Skin epidermis (tissue), 12 donors: ENCODE results near the gene MOGAT3.

ENCODE experiments used
- H3K27ac ChIP-seq, 21 experiments: fragments of 200-600 bp; sonication (generic) in 11 of 21; one replicate each; pipeline ENCODE4 v1.5.0; 2020; ENCODE audit warnings: mild to moderate bottlenecking in 3 of 21, inconsistent platforms in 2 of 21, moderate library complexity in 2 of 21
- H3K4me3 ChIP-seq, 7 experiments: fragments of 200-600 bp; sonication (generic) in 2 of 7; one replicate each; pipeline ENCODE4 v1.5.0; 2020; ENCODE audit warnings: inconsistent platforms in 2 of 7, mild to moderate bottlenecking in 2 of 7, moderate library complexity in 1 of 7

The MOGAT3 gene

DNA sequence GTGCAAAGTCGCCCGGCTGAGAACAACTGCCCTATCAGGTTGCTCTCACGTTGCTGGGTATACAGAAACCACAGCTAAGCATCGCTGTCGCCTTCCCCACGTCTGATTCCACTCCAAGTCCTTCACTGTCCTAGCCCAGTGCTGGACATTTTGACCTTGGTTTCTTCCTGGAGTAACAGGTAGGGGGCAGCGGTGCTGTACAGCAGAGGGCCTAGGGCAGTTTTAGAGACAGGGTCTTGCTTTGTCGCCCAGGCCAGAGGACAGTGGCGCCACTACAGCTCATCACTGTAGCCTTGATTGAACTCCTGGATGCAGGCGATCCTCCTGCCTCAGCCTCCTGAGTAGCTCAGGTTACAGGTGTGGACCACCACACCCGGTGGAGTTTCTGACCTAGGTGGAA is 34.2 kb upstream of the MOGAT3 start:
- Histone ChIP-seq H3K4me3 (no peak overlapping the region), H3K27ac (no peak overlapping the region)

- H3K4me3 ChIP-seq = no peak overlapping the region
- H3K27ac ChIP-seq = no peak overlapping the region
These were observed 33.8 kb upstream of the MOGAT3 start for GRCh38 chr7:101234636-101235035.

- H3K4me3 ChIP-seq = no peak overlapping the region
These were observed 33.2 kb upstream of the MOGAT3 start for GRCh38 chr7:101233907-101234547.

DNA sequence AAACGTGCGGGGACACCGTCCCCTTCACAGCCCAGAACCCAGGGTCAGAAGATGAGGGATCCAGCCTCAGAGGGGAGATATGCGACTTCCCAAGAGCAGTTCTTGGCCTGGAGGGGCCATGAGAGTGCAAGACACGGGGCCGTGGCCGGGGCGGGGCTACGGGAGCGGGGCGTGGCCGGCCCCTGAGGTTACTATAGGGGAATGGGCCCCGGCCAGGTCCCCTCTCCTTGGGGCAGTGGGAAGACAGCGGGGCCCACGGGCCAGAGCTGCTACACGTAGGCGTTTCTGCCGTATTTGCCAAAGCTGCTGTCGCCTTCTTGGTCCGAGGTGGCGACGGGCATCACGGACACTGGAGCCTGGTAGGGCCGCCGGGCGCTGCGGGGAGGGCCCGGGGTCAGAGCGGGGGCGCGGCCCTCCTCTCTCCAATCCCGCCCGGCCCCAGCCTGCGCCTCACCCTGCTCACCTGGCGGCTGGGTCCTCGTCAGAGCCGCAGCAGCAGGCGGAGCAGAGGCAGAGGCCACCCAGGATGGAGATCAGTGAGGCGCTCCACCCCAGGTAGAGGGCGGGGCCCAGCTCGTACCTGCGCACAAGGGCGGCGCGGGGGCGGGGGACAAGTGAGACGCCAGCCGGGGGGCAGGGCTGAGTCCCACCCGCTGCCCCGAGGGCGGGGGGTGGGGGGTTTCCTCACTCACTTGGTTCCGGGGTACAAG is 31.5 kb upstream of the MOGAT3 start:
- Histone ChIP-seq H3K4me3 (peak overlapping the region; percentile 11 to 40 (median 29)), H3K27ac (peak overlapping the region in 15 of 21 experiments; percentile 36 to 77 (median 56))

More at GRCh38 chr7:101233907-101234547, 33.2 kb upstream of the MOGAT3 start:
- no peak overlapping the region for H3K27ac ChIP-seq

- peak overlapping the region in 6 of 21 experiments; percentile 42 to 77 (median 64) for H3K27ac ChIP-seq
- H3K4me3 ChIP-seq = peak overlapping the region in 1 of 7 experiments; percentile 38
These were observed 30.8 kb upstream of the MOGAT3 start for GRCh38 chr7:101231644-101232043.

DNA sequence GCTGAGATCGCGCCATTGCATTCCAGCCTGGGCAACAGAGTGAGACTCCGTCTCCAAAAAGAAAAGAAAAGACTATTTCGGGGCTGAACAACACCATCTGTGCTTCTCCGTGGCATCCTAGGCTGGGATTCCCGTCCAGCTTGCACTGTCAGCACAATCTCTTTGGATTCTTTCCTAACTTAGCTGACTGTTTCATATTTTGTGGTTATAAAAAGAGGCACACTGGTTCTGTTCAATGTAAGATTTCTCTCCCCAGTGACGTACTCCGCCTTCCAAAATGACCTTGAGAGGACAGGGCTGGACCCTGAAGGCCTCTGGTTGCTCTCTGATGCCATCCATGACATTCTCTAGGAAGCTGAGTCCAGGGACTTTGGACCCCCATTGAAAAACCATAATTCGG is 25.9 kb upstream of the MOGAT3 start:
- Histone ChIP-seq H3K27ac (peak overlapping the region in 14 of 21 experiments; percentile 12 to 68 (median 46)), H3K4me3 (no peak overlapping the region)

DNA sequence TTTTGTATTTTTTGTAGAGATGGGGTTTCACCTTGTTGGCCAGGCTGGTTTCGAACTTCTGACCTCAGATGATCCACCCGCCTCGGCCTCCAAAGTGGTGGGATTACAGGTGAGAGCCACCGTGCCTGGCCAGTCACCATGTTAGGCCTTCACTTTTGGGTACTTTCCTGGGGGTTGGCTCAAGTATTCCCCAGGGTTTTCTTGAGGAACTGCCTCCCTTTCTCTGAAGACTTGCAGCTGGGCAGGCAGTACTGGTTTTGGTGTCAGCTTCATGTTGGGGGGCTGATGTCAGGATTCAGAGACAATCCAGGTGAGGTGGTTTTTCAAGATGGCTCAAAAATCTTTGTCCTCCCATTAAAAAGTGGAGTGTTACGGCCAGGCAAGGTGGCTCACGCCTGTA is 24.8 kb upstream of the MOGAT3 start:
- H3K4me3 ChIP-seq = no peak overlapping the region
- no peak overlapping the region for H3K27ac ChIP-seq

DNA sequence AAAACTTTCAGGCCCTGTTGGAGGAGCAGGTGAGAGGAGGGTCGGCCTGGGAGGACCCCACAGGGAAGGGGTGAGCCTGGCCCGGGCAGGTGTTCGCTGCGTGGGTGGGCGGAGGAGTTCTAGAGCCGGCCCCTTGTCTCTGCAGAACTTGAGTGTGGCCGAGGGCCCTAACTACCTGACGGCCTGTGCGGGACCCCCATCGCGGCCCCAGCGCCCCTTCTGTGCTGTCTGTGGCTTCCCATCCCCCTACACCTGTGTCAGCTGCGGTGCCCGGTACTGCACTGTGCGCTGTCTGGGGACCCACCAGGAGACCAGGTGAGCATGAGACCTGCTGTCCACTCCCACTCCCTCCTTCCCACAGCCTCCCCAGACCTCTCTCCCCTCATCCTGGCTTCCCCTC is 22.7 kb upstream of the MOGAT3 start:
- no peak overlapping the region for H3K4me3 ChIP-seq
- no peak overlapping the region for H3K27ac ChIP-seq

DNA sequence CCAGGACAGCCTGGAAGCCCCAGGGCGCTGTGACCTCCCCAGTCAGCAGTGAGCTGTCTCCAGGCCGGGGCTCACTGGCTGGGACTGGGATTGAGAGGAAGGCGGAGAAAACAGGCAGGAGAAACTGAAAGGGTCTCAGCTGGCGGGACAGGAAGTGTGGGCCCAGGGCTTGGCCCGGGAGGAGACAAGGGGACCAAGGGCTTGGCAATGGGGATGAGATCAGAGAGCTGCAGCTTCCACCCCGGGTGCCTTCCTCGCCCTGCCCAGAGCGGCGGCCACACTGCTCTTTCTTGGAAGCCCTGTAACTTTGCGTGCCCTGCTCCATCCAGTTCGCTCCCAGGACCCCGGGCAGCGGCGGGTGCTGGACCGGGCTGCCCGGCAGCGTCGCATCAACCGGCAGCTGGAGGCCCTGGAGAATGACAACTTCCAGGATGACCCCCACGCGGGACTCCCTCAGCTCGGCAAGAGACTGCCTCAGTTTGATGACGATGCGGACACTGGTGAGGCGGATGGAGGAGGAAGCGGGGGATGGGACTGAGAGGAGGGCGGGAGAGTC is 21.5 kb upstream of the MOGAT3 start:
- Histone ChIP-seq H3K4me3 (no peak overlapping the region), H3K27ac (no peak overlapping the region)

- Histone ChIP-seq H3K27ac (no peak overlapping the region), H3K4me3 (no peak overlapping the region)
These were observed 19.5 kb upstream of the MOGAT3 start for GRCh38 chr7:101220295-101220694.

GRCh38 chr7:101218236-101219125 is 17.6 kb upstream of the MOGAT3 start:
- Histone ChIP-seq H3K4me3 (peak overlapping the region; percentile 61 to 82 (median 72)), H3K27ac (peak overlapping the region in 20 of 21 experiments; percentile 52 to 95 (median 90))

GRCh38 chr7:101217388-101218235 is 16.8 kb upstream of the MOGAT3 start, which contains the start of the genes PLOD3 and ZNHIT1:
TSS of gene PLOD3 (minus strand) at chr7:101217581. CDS start at chr7:101217274, 307 bp downstream.
TSS of gene ZNHIT1 (plus strand) at chr7:101218165. CDS start at chr7:101218196, 31 bp downstream.
- Histone ChIP-seq H3K4me3 (peak within 1 kb of the TSS; percentile 61 to 82 (median 72)), H3K27ac (peak within 1 kb of the TSS; percentile 50 to 95 (median 90))

- H3K27ac ChIP-seq = peak overlapping the region; percentile 50 to 95 (median 90)
- H3K4me3 ChIP-seq = peak overlapping the region; percentile 61 to 82 (median 72)
These were observed 16.1 kb upstream of the MOGAT3 start for GRCh38 chr7:101216860-101217387.

DNA sequence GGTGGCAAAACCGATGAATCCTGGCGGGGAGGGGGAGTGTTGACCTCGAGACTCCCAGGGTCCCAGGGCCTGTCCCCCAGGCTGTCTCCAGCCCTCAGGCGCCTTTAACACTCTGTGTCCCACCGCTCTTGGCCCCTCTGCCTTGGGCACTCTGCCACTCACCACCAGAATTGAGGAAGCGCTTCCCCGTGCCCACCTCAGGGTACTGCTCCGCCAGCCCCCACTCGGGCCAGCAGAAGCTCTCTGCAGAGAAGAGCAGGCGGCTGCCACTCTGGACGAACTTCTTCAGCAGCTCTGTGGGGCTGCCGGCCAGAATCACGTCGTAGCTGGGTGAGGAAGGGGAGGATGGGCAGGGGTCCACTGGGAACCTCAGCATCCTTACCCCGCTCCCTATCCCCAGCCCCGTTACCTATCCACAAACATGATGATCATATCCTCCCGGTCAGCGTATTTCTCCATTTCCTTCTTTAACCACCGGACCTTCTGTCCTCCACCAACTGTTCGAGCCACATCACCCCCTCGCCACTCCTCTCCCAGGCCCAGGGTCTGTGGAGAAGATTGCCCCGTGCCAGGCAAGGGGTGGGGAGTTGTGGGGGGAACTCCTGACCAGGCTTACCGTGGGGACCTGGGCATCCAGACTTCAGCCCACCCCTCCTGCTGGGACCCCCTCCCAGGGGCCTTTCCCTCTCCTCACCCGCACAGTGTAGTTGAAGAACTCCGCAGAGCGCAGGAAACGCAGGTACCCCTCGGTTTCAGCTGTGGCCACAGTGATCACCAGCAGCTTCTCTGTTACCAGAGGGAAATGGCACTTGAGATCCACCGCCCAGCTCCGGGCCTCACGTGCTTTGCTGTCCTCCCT is 15.4 kb upstream of the MOGAT3 start:
- Histone ChIP-seq H3K4me3 (peak overlapping the region; percentile 61 to 82 (median 72)), H3K27ac (peak overlapping the region in 19 of 21 experiments; percentile 81 to 95 (median 91))

DNA sequence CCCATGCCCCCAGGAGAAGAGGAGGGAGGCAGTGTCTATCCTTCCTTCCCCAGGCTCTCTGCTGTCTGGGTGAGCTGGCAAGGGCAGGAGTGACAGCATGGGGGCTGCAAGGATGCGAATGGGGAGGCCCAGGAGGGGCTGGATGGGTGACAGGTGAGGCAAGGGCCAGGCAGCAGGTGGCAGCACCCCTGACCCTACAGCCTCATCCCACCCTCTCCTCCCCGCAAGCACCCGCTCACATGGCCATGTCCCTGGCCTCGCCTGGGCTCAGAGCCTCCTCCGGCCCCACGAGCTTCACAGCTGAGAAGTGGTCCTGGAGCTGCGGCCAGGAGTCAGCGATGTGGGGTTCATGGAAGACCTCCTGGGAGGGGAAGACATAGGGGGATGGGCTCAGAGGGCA is 11.2 kb upstream of the MOGAT3 start:
- Histone ChIP-seq H3K27ac (no peak overlapping the region), H3K4me3 (no peak overlapping the region)

DNA sequence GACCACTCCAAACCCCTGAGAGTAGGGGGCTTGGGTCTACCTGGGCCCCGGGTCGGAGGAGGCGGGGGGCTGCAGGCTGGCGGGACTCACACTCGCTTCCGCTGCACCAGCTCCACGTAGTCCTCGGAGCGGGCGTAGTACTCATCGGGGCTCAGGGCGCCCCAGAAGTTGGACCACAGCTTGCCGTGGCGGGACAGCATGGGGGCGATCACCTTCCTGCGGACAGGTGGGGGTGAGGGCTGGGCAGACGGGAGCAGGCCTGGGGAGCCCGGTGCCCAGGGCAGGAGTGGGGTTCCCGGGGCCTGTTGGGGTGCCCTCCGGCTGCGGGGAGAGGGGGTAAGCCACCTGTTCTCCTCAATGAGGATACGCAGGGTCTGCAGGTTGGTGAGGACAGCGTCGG is 10.7 kb upstream of the MOGAT3 start:
- no peak overlapping the region for H3K27ac ChIP-seq
- no peak overlapping the region for H3K4me3 ChIP-seq

DNA sequence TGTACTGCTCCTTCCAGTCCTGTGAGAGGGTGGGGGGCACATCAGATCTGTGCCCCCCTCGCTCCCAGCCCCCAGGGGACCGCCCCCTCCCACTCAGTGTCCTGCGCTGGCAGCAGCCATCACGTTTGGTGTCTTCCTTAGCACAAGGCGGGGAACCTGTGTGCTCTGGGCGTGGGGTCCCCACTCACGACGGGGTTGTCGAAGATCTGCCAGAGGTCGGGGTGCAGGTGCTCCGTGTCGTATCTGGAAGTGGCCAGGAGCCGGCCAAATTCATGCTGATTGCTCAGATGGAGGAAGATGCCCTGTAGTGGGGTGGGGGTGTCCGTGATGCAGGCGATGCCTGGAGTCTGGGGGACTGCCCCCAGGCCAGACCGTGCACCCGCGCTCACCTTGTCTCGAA is 9.3 kb upstream of the MOGAT3 start:
- Histone ChIP-seq H3K4me3 (no peak overlapping the region), H3K27ac (no peak overlapping the region)

- H3K4me3 ChIP-seq = no peak overlapping the region
- no peak overlapping the region for H3K27ac ChIP-seq
These were observed 8.0 kb upstream of the MOGAT3 start for GRCh38 chr7:101208794-101209193.
